ENCODE results near the gene ARHGAP44. TPM values are rescaled to one million over a fixed set of nuclear protein-coding genes. Genes with fewer than 3 reads are reported as not detected.

The ARHGAP44 gene
- total RNA-seq, 1 experiment from 2014 or later, result 7.3 TPM

DNA sequence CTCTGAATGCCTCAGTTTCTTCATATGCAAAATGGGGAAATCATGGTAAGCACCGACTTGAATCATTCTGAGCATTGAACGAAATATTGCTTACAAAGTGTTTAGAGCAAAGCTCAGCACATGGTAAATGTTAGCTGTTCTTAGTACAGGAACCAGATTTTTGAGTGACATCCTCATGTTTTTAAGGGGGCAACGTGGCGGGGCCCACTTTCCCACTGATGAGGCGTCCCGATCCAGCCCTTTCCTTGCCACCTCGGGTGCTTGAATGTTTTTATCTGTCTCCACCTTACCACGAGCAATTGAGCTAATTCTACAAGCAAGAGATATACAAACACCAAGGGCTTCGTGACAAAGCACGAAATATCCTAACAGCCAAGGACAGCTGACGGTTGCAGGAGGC lies 178.7 kb downstream of the ARHGAP44 start:
- no TSS peak for BruUV-seq (replicated peaks)
- no peak for TF ChIP-seq MAX (IDR thresholded peaks at IDR 0.05)
- ChIA-PET RAD21 (ENCODE audit: low non-redundant PET in 1 of 2, low total read pairs in 2 of 2, uncharacterized antibody in 2 of 2, unreplicated experiment in 2 of 2) (no interaction called here), POLR2A (no interaction called here), CTCF (no interaction called here)
- H3K27me3 ChIP-seq (ENCODE audit: insufficient read depth, low read length), result no peaks in the 10 kb centered on the region
- H3K4me3 ChIP-seq (replicated peaks in 1 of 2; ENCODE audit: low read depth in 1 of 2, low read length in 2 of 2), result no peak overlapping the region
- no peak overlapping the region for H3K4me2 ChIP-seq (ENCODE audit: low read length)
- no peak for ATAC-seq
- no peaks in the 10 kb centered on the region for H3K36me3 ChIP-seq (ENCODE audit: control insufficient read depth in 1 of 2, insufficient read depth in 2 of 2, low read length in 2 of 2)
- no peak overlapping the region for H3K27ac ChIP-seq (ENCODE audit: low read depth, low read length)
- no peak for DNase-seq (ENCODE audit: low read depth, low spot score)
- H3K9me2 ChIP-seq (ENCODE audit: insufficient read depth), result no peaks in the 10 kb centered on the region
- H2AFZ ChIP-seq (ENCODE audit: low read depth, low read length, poor library complexity, severe bottlenecking), result no peak overlapping the region
- H3K9me3 ChIP-seq (ENCODE audit: control insufficient read depth in 1 of 2, insufficient read depth in 1 of 2, low read depth in 1 of 2, low read length in 2 of 2), result no peaks in the 10 kb centered on the region
- no peaks in the 10 kb centered on the region for H3K4me1 ChIP-seq (ENCODE audit: control insufficient read depth in 1 of 2, insufficient read depth in 2 of 2, low read length in 2 of 2)
- H3K9ac ChIP-seq (ENCODE audit: low read length), result no peak overlapping the region
- H3K79me2 ChIP-seq (ENCODE audit: insufficient read depth, low read length), result no peaks in the 10 kb centered on the region
- intact Hi-C loops (cut with micrococcal nuclease), result no loop called here
- H4K20me1 ChIP-seq (ENCODE audit: insufficient read depth), result no peaks in the 10 kb centered on the region

- Histone ChIP-seq H3K27me3 (ENCODE audit: insufficient read depth, low read length) (no peaks in the 10 kb centered on the region), H3K9me2 (ENCODE audit: insufficient read depth) (no peaks in the 10 kb centered on the region), H3K27ac (ENCODE audit: low read depth, low read length) (no peak overlapping the region), H3K79me2 (ENCODE audit: insufficient read depth, low read length) (no peaks in the 10 kb centered on the region), H3K9ac (ENCODE audit: low read length) (no peak overlapping the region), H3K4me2 (ENCODE audit: low read length) (no peak overlapping the region), H3K9me3 (ENCODE audit: control insufficient read depth in 1 of 2, insufficient read depth in 1 of 2, low read depth in 1 of 2, low read length in 2 of 2) (no peaks in the 10 kb centered on the region), H3K4me3 (replicated peaks in 1 of 2; ENCODE audit: low read depth in 1 of 2, low read length in 2 of 2) (no peak overlapping the region), H3K4me1 (ENCODE audit: control insufficient read depth in 1 of 2, insufficient read depth in 2 of 2, low read length in 2 of 2) (no peaks in the 10 kb centered on the region), H2AFZ (ENCODE audit: low read depth, low read length, poor library complexity, severe bottlenecking) (no peak overlapping the region), H3K36me3 (ENCODE audit: control insufficient read depth in 1 of 2, insufficient read depth in 2 of 2, low read length in 2 of 2) (no peaks in the 10 kb centered on the region), H4K20me1 (ENCODE audit: insufficient read depth) (no peaks in the 10 kb centered on the region)
- DNase-seq (ENCODE audit: low read depth, low spot score) (no peak), ATAC-seq (no peak)
- intact Hi-C loops (cut with micrococcal nuclease), result no loop called here
- POLR2A ChIA-PET, result no interaction called here
- no TSS peak for BruUV-seq (replicated peaks)
- RAD21 ChIA-PET (ENCODE audit: low non-redundant PET in 1 of 2, low total read pairs in 2 of 2, uncharacterized antibody in 2 of 2, unreplicated experiment in 2 of 2), result no interaction called here
- TF ChIP-seq SRF (IDR thresholded peaks at IDR 0.05; ENCODE audit: low read depth) (no peak), SP1 (IDR thresholded peaks at IDR 0.05; ENCODE audit: low read depth) (no peak), CEBPB (IDR thresholded peaks at IDR 0.05; ENCODE audit: low read depth) (no peak), CBX3 (IDR thresholded peaks at IDR 0.05; ENCODE audit: low read depth) (no peak), ELF1 (IDR thresholded peaks at IDR 0.05; ENCODE audit: borderline replicate concordance, low read depth) (no peak), JUND (IDR thresholded peaks at IDR 0.05) (no peak), EGR1 (IDR thresholded peaks at IDR 0.05; ENCODE audit: low read depth) (no peak), POLR2A (IDR thresholded peaks at IDR 0.05; ENCODE audit: borderline replicate concordance, extremely low read depth, insufficient read depth, insufficient read length) (no peak), ZNF274 (IDR thresholded peaks at IDR 0.05; ENCODE audit: low read depth, low read length) (no peak), EZH2phosphoT487 (IDR thresholded peaks at IDR 0.05; ENCODE audit: borderline replicate concordance) (no peak), POLR2AphosphoS5 (IDR thresholded peaks at IDR 0.05; ENCODE audit: low read depth, low read length) (no peak), ZFX (IDR thresholded peaks at IDR 0.05) (no peak)
- TF ChIP-seq, protein P1, sequence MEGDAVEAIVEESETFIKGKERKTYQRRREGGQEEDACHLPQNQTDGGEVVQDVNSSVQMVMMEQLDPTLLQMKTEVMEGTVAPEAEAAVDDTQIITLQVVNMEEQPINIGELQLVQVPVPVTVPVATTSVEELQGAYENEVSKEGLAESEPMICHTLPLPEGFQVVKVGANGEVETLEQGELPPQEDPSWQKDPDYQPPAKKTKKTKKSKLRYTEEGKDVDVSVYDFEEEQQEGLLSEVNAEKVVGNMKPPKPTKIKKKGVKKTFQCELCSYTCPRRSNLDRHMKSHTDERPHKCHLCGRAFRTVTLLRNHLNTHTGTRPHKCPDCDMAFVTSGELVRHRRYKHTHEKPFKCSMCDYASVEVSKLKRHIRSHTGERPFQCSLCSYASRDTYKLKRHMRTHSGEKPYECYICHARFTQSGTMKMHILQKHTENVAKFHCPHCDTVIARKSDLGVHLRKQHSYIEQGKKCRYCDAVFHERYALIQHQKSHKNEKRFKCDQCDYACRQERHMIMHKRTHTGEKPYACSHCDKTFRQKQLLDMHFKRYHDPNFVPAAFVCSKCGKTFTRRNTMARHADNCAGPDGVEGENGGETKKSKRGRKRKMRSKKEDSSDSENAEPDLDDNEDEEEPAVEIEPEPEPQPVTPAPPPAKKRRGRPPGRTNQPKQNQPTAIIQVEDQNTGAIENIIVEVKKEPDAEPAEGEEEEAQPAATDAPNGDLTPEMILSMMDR (IDR thresholded peaks at IDR 0.05 in 2 of 3, conservative IDR thresholded peaks at IDR 0.05 in 1 of 3; ENCODE audit: borderline replicate concordance in 1 of 3, insufficient read depth in 1 of 3, low read depth in 2 of 3, low read length in 2 of 3), result no peak
- TF ChIP-seq, protein P2, sequence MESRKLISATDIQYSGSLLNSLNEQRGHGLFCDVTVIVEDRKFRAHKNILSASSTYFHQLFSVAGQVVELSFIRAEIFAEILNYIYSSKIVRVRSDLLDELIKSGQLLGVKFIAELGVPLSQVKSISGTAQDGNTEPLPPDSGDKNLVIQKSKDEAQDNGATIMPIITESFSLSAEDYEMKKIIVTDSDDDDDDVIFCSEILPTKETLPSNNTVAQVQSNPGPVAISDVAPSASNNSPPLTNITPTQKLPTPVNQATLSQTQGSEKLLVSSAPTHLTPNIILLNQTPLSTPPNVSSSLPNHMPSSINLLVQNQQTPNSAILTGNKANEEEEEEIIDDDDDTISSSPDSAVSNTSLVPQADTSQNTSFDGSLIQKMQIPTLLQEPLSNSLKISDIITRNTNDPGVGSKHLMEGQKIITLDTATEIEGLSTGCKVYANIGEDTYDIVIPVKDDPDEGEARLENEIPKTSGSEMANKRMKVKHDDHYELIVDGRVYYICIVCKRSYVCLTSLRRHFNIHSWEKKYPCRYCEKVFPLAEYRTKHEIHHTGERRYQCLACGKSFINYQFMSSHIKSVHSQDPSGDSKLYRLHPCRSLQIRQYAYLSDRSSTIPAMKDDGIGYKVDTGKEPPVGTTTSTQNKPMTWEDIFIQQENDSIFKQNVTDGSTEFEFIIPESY (IDR thresholded peaks at IDR 0.05; ENCODE audit: extremely low read depth, insufficient replicate concordance, low read length), result no peak
- CTCF ChIA-PET, result no interaction called here
Observed at GRCh38 chr17:12973496-12974004, 184.3 kb downstream of the ARHGAP44 start.
